ENCODE results near the gene ADD2.
"Not testable (repeated sequence)": the region's sequence is repeated elsewhere in the genome, so short reads cannot be mapped to it uniquely, and the experiment has no call there.

The ADD2 gene

DNA sequence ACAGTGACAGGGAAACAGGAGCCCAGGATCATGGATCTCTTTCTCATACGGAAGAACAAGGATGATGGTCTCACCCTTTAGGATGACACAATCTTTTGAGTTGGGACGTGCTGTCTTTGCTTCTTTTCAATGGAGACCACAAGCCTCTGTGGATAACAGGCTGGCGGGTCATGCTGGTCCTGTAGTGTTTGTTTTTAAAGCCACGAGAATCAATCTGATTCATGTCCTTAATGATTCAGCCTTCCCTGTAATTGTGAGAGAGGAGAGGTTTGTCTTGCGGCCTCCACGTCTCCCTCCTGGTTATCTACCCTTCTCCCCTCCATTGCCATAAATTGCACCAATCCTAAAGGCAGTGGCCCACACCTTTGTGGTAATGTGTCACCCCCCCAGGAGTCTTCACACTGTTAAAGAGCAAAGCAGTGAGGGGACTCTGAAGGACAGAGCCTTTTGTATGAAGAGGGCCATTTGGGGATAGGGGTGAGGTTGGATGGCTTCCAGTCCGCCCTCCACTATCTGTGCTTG is 126.7 kb downstream of the ADD2 start:
- DNase-seq (ENCODE audit: low read depth in 2 of 2) = no peak

DNA sequence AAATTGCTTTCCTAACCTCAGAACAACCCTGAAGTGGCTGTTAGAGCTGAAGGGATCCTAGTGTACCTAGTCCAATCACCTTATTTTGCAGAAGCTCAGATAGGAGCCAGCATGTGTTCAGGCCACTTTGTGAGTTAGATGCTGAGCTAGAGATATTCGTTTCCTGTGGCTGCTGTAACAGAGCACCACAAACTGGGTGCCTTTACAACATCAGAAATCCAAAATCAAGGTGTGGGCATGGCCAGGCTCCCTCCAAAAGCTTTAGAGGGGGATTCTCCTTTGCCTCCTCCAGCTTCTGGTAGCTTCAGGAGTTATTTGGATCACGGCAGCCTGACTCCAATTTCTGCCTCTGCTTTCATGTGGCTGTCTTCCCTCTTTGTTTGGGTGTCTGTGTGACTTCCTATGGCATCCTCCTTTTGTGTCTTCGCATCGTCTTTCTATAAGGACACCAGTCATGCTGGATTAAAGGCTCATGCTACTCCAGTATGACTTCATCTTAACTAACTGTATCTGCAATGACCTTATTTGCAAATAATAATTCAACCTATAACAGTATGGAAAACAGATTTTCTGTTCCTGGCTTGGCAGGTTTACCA is 128.1 kb downstream of the ADD2 start:
- no peak for DNase-seq (ENCODE audit: low read depth in 2 of 2)

DNA sequence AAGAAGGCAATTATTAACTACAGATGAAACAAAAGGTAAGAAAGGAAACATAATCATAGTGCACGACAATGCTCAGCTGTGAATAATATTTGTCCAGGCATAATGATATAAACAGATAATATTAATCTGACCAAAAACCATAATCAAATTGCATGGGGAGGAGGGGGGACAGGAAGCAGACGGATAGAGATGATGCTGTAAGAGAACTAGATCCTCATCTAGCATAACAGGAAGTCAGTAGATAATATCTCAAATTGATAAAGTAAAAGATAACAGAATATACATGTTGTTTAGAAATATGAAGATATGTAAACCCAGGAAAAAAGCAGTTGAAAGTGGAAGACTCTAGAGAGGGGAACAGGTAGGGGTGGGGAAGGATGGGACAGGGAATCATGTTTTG is 129.4 kb downstream of the ADD2 start:
- DNase-seq (ENCODE audit: low read depth in 2 of 2) = no peak

DNA sequence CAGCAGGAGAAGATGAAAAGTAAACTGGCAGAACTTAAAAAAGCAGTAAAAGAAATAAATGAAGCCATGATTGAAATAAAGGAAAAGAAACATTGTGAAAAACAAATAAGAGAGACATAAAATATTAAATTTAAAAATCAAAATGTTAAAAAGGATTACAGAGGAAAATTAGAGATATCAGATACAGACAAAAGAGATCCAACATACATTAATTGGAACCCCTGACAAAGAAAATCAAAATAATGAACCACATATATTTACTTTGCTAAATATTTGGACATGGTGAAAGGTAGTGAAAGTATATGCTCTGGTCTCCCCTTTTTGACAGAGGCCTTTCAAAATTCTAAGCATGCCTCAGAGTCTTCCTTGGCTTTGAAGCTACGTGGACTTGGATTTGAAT is 134.5 kb downstream of the ADD2 start:
- no peak for DNase-seq (ENCODE audit: low read depth in 2 of 2)

DNA sequence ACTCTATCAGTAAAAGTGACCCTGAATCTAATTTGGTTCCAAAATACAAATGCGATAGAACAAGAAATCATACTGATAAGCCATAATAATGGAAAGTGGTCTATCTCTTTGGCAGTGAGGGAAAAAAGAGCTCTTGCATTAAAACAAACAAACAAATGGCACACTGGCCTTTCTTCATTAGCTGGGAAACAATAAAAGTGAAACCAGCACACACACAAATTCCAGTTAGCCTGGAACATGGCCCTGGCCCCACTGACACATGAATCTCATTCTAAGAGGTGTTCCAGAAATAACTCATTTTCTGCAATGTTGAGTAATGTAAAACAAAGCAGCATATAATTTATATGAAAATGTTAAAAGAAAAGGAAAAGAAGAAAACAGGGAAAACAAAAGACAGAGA is 135.0 kb downstream of the ADD2 start:
- DNase-seq (ENCODE audit: low read depth in 2 of 2) = no peak

DNA sequence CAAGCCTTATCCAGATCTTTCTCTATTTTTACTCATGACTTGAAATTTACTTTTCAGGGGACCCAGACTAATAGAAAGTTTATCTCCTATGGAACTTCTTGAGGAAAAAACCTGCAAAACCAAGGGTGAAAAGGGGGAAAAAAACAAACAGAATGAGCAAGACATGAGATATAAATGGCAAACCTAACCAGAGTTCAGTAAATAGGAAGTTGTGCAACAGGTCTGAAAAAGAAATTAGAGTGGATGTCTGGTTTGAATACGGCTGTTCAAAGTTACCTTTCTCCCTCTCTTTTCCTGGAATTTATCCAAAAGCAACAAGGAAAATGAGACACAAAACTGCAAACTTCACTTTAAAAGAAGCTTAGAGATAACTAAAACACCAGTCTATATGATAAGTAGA is 135.6 kb downstream of the ADD2 start:
- no peak for DNase-seq (ENCODE audit: low read depth in 2 of 2)

DNA sequence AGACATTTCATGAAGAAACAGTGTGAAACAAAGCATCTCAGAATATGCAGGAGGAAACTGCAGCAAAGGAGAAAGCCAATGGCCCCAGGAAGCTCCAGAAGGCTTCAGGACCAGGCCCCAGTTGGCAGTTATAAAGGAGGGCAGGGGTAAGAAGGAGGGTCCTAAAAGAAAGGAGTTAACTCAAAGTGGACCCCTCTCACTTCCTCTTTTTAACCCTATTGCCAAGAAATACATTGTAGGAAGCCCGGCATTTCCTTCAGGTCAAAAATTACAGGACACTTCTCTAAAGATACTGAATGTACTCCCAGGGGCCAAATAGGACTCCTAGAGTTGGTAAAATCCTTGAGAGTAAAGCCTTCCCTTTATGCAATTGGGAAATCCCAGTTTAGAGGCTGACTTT is 137.2 kb downstream of the ADD2 start:
- DNase-seq (ENCODE audit: low read depth in 2 of 2) = no peak

DNA sequence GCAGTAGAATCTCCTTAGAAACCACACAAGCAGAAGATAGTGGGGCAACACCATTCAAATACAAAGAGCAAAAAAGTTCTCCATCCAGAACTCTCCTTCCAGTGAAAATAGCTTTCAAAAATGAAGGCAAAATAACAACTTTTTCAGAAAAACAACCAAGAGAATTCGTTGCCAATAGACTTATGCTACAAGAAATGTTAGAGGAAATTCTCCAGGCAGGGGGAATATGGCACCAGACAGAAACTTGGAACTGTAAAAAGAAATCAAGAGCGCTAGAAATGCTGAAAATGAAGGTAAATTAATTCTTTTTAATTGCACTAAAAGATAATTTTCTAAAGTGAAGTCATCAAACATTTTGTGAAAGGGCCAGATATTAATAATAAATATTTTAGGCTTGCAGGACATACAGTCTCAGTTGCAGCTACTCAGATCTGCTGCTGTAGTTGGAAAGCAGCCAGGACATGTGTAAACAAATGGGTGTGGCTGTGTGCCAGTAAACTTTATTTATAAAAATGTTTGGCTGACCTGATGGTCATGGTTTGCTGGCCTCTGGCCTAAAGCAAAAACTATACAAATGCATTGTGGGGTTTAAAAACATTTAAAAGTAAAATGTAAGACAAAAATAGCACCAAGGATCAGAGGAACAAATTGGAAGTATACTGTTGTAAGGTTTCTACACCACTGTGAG is 140.6 kb downstream of the ADD2 start:
- no peak for DNase-seq (ENCODE audit: low read depth in 2 of 2)

DNA sequence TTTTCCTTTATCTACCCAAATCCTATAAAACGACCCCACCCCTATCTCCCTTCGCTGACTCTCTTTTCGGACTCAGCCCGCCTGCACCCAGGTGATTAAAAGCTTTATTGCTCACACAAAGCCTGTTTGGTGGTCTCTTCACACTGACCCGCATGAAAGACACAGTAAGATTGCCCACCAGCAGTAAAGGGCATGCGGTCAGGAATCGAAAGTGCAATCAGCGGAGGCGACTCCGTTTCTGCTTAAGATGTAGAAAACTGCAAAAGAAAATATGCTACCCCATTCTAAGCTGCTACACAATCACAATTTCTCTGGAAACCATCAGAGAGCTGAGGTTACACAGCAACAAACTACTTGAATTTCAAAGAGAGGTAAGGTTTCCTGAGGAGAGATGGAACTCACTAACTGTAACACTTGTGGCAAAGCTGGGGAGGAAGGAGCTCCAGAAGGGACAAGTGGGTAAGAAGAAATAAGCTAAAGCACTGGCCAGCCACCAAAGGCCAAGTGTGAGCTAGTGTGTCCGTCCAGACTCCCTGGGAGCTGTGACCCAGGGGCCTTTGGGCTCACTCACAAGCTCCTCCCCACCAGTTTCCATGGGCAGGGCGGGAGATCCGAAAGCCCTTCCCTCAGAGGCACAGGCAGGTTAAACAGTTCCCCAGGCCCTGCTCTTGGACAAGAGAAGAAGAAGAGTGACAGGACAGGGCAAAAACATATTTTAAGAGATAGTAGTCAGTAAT is 141.6 kb downstream of the ADD2 start:
- no peak for DNase-seq (ENCODE audit: low read depth in 2 of 2)

DNA sequence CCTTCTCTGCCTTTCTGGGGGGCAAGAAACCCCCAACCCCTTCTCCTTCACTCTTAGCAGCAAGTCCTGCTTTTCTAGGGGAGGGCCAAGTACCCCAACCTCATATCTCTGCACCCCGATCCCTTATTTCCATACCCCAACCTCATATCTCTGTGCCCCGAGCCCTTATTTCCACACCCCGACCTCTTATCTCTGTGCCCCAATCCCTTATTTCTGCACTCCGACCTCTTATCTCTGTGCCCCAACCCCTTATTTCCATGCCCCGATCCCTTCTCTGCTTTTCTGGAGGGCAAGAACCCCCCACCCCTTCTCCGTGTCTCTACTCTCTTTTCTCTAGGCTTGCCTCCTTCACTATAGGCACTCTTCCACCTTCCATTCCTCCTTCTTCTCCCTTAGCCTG is 146.5 kb downstream of the ADD2 start:
- DNase-seq (ENCODE audit: low read depth in 2 of 2) = not testable (repeated sequence)

DNA sequence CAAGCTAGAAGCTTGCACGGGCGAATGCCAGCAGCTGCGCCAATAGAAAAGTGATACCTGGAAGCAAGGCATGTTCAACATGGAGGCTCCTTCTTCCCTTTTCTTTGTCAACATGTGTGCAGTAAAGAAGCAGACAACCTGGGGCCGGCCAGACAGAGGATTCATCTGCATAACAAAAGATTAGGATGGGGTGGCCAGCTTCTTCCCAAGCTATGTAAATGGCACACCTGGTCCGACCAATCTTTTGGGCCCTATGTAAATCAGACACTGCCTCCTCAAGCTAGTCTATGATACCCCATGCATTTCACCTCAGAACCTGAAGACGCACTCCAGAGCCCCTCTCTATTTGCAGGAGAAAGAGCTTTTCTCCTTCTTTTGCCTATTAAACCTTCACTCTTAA is 148.0 kb downstream of the ADD2 start:
- DNase-seq (ENCODE audit: low read depth in 2 of 2) = no peak

DNA sequence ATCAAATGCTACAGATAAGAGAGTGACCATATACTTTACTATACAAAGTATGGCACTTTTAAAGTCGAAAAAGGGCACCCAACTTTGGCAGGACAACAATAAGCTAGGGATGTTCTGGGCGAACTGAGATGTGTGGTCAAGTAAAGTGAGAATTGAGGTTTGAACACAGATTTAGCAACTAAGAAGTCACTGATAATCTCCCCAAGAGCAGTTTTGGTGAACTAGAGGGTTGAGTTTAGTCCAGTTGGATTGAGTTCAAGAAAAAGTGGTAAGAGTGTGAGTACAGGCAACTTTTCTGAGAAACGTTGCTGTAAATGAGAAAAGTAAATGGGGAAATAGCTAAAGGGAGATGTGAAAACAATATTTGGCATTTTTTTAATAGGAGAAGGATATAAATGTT is 148.8 kb downstream of the ADD2 start:
- no peak for DNase-seq (ENCODE audit: low read depth in 2 of 2)

DNA sequence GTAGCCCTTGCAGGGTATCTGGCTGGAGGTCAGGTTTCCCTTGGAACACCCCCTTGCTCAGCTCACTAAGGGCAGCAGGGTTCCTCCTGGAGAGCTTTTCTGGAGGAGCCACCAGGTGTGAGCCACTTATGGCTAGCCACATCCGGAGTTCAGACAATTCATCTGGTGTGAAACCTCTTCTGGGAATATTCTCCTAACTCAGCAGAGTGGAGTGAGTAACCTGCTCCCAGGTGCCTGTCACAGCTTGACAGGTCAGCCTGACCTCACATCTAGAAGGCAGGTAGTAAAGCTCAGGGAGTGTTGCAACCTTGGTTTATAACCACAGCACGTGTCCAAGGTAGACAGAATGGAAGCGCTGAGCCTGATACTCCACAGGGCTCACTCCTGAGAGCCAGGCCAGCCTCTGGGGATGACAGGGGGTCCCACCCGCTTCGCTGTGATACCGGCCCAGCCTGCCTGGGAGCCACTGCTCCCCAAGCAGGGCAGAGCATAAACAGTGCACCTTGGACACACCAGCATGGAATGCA is 151.8 kb downstream of the ADD2 start:
- no peak for DNase-seq (ENCODE audit: low read depth in 2 of 2)

DNA sequence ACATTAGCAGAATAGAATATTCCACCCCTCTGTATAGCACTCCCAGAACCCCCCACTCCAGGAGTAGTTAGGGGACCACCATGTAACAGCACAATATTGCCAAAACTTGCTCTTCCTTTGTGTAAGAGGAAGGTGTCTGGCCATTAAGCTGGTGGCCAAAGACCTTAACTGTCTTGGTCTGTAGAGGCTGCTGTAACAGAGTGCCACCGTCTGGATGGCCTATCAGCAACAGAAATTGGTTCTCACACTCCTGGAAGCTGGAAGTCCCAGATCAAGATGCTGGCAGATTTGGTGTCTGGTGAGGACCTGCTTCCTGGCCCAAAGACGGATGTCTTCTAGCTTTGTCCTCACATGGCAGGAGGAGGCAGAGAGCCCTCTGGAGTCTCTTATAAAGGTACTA is 152.8 kb downstream of the ADD2 start:
- no peak for DNase-seq (ENCODE audit: low read depth in 2 of 2)

DNA sequence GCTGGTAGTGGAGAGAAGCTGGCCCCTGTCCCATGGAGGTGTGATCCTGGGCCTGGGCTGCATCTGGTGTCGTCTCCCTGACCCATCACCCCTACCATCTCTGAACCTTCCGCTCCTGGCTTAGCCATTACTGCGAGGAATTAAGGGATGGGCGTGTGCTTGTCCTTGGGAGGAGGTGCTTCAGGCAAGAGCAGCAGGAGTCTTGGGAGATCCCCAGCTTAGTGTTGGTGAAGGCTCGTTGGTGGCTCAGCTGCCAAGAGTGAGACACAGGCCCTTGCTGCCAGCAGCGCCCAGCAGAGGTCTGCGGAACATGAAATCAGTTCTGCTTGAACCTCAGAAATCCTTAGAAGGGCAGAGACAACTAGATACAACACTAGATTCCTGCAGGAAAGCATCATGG is 154.5 kb downstream of the ADD2 start:
- DNase-seq (ENCODE audit: low read depth in 2 of 2) = no peak

DNA sequence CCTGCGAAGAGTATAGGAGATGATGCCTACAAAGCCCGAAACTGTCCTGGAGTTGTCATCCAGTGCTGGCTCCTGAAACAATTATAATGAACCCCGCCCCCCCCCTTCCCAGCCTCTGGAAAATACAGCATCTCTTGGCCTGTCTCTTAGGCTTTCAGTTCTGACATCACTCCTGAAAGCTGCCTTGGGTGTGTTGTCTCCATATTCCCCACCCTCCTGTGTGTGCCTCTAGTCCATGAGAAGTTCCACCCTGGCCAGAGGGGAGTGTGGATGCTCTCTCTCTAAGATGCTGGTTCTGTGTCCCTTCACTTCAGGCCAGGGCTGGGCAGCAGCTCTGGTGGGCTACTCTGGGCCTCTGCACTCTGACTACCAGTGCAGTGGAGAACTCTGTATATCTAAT is 155.4 kb downstream of the ADD2 start:
- DNase-seq (ENCODE audit: low read depth in 2 of 2) = no peak

DNA sequence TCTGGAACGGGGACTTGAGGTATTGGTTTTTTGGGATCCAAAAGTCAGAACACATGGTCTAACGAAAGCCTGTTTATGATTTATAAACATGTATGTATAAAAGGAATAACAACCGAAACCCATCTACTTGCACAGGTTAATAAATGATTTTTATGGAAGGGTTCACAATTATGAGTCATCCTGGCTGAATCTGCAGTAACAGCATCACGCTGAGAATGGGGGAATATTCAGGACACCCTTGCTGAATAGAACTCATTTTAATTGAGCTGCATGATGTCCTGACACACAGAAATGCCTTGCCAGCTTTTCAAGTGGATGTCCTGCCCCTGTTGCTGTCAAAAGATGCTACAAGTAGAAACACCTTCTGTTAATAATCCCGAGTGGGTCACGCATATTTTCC is 159.6 kb downstream of the ADD2 start:
- DNase-seq (ENCODE audit: low read depth in 2 of 2) = no peak

DNA sequence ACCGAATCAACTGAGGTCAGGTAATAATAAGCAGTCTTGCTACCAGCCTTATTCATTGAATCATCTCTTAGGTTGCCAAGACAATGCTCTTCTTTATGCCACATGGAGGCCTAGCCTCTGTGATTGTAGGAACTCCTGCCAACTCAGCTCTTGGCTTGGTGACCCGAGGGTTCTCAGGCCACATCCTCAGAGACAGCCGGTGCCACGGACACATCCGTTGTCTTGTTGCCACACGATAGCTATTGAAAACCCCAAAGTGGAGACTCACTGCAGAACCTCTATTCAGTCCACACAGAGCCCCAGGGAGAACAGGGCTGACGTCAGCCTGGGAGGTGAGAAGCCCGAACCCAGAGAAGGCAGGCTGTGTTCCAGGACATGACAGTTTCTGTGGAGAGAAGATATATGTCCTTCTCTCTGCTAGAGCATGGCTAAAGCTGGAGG is 160.9 kb downstream of the ADD2 start:
- no peak for DNase-seq (ENCODE audit: low read depth in 2 of 2)

Measured in stimulated activated CD8-positive, alpha-beta memory T cell treated with anti-CD3 and anti-CD28 coated beads, Interleukin-7, amount 100 ng/mL, for 1 hour (primary cell).